WERI-Rb-1 (cell line): ENCODE results near the gene EPHA4.
A peak's percentile ranks its signal among the peaks of the same experiment; 100 is the strongest.

Source experiments
- DNase-seq: peaks from one replicate; pipeline ENCODE4 v3.0.0-alpha.2; 2020
- H3K27ac ChIP-seq: fragments of 250-450 bp; sonication (Bioruptor Pico); 2 replicates; pipeline ENCODE4 v1.5.1; 2020; ENCODE audit warnings: mild to moderate bottlenecking, moderate library complexity
- H3K27me3 ChIP-seq: fragments of 250-450 bp; sonication (Bioruptor Pico); 2 replicates; pipeline ENCODE4 v1.5.1; 2021; ENCODE audit warnings: mild to moderate bottlenecking, low read depth, moderate library complexity; ENCODE audit not compliant: insufficient read depth, severe bottlenecking
- H3K36me3 ChIP-seq: fragments of 250-450 bp; sonication (Bioruptor Pico); 2 replicates; pipeline ENCODE4 v1.5.1; 2020; ENCODE audit warnings: mild to moderate bottlenecking, moderate library complexity
- H3K4me3 ChIP-seq: 2 replicates; pipeline ENCODE4 v1.5.1; 2011; ENCODE audit warnings: low read depth, mild to moderate bottlenecking, control low read depth, low read length
- H3K9me3 ChIP-seq: fragments of 250-450 bp; sonication (Bioruptor Pico); 2 replicates; pipeline ENCODE4 v1.5.1; 2021; ENCODE audit warnings: mild to moderate bottlenecking, moderate library complexity; ENCODE audit not compliant: severe bottlenecking
- TF ChIP-seq, protein P1 (sequence below): IDR thresholded peaks from 2 replicates; pipeline ENCODE4 v1.5.1; 2011; ENCODE audit warnings: low read depth, mild to moderate bottlenecking, control low read depth, inconsistent platforms, low read length

The EPHA4 gene

DNA sequence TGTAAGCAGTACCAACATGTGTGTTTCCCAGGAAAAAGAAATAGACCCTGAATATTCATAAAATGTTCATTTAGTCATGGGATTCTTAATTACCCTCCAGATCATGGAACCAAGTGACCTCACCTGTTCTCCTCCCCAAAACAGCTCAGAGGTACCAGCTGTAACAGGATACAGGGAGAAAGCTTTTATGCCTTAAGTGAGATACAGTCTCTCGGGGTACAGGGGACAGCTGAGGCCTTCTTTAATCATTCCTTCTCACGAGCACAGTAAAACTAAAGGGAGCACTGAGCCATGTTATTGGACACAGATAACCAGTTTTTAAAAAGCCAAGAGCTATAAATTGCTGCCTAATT, 16.6 kb downstream of the EPHA4 start:
- Histone ChIP-seq H3K9me3 (no peaks in the 10 kb centered on the region), H3K27me3 (no peaks in the 10 kb centered on the region), H3K27ac (no peak overlapping the region), H3K36me3 (no peaks in the 10 kb centered on the region), H3K4me3 (no peak overlapping the region)
- TF ChIP-seq, protein P1, sequence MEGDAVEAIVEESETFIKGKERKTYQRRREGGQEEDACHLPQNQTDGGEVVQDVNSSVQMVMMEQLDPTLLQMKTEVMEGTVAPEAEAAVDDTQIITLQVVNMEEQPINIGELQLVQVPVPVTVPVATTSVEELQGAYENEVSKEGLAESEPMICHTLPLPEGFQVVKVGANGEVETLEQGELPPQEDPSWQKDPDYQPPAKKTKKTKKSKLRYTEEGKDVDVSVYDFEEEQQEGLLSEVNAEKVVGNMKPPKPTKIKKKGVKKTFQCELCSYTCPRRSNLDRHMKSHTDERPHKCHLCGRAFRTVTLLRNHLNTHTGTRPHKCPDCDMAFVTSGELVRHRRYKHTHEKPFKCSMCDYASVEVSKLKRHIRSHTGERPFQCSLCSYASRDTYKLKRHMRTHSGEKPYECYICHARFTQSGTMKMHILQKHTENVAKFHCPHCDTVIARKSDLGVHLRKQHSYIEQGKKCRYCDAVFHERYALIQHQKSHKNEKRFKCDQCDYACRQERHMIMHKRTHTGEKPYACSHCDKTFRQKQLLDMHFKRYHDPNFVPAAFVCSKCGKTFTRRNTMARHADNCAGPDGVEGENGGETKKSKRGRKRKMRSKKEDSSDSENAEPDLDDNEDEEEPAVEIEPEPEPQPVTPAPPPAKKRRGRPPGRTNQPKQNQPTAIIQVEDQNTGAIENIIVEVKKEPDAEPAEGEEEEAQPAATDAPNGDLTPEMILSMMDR, result no peak
- DNase-seq, result no peak

DNA sequence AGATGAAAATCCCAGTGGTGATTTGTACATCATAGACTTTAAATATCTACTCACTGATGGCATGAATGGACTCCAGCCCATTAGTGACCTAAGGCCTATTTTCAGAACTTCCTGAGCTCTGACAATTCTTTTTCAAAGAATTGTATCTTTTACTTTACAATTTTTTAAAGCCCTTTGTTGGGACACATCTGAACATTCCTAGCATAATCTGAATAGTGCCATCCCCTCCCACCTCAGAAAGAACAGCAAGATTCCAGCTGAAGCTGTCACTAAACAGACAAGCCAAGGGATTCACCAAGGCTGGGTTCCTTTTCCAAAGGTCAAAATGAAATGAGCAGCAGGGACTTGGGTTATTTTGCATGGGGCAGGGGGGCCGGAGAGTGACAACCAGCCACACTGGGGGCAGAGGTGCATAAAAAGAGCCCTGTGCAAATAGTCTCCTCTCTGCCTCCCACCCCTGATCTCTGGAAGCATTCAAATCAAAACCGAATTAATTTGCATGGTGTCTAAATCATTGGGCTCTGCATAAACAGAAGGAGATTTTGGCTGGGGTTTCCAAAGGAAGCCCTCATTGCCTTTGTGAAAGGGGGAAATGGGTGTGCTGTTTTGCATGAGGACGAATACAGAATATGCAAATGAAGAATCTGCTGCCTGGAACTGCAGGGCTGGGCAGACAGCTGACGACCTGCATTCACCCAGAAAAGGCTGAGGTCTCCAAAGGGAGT, 17.2 kb downstream of the EPHA4 start:
- H3K4me3 ChIP-seq, result no peak overlapping the region
- no peak for DNase-seq
- H3K27ac ChIP-seq, result no peak overlapping the region
- H3K9me3 ChIP-seq, result no peaks in the 10 kb centered on the region
- TF ChIP-seq, protein P1, result no peak
- H3K27me3 ChIP-seq, result no peaks in the 10 kb centered on the region
- H3K36me3 ChIP-seq, result no peaks in the 10 kb centered on the region

GRCh38 chr2:221553333-221553732, 18.8 kb downstream of the EPHA4 start:
- no peak overlapping the region for H3K4me3 ChIP-seq
- H3K27me3 ChIP-seq, result no peaks in the 10 kb centered on the region
- H3K27ac ChIP-seq, result no peak overlapping the region
- no peak for DNase-seq
- TF ChIP-seq, protein P1, result no peak
- no peaks in the 10 kb centered on the region for H3K36me3 ChIP-seq
- no peaks in the 10 kb centered on the region for H3K9me3 ChIP-seq

- Histone ChIP-seq H3K9me3 (no peaks in the 10 kb centered on the region), H3K27me3 (no peaks in the 10 kb centered on the region), H3K27ac (no peak overlapping the region), H3K4me3 (no peak overlapping the region), H3K36me3 (no peaks in the 10 kb centered on the region)
- TF ChIP-seq, protein P1, result no peak
- DNase-seq, result peak; percentile 50
Observed at GRCh38 chr2:221552291-221552690, 19.8 kb downstream of the EPHA4 start.

DNA sequence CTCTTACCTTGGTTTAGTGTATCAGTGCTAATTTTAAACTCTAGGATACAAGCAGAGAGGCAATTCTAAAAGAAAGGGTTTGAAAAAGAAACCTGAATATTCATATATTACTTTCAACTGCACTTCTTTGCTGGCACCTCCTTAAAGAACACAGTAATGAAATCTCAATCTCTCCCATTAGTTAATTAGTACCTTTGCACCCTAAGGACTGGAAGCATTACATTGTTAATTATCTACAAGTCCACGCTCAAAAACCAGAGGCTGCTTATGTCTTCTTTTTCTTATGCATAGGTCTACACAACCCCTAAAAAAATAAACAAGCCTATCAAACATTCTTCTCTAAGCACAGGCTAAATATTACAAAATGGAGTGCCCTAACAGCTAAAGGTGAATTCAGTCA, 20.2 kb downstream of the EPHA4 start:
- no peaks in the 10 kb centered on the region for H3K9me3 ChIP-seq
- no peak overlapping the region for H3K4me3 ChIP-seq
- no peak for DNase-seq
- no peaks in the 10 kb centered on the region for H3K27me3 ChIP-seq
- no peak overlapping the region for H3K27ac ChIP-seq
- H3K36me3 ChIP-seq, result no peaks in the 10 kb centered on the region
- TF ChIP-seq, protein P1, result no peak

- TF ChIP-seq, protein P1, result no peak
- H3K4me3 ChIP-seq, result no peak overlapping the region
- no peaks in the 10 kb centered on the region for H3K27me3 ChIP-seq
Observed at GRCh38 chr2:221549143-221549542, 23.0 kb downstream of the EPHA4 start.

More at GRCh38 chr2:221549143-221549542, 23.0 kb downstream of the EPHA4 start:
- Histone ChIP-seq H3K27ac (no peak overlapping the region), H3K9me3 (no peaks in the 10 kb centered on the region), H3K36me3 (no peaks in the 10 kb centered on the region)
- DNase-seq, result no peak
